Stimulated activated naive CD8-positive, alpha-beta T cell treated with anti-CD3 and anti-CD28 coated beads, Interleukin-15, Interleukin-2, amounts not matched to agents 100 ng/mL and 50 ng/mL, for 24 hours (primary cell): ENCODE measurements around the gene LGR4.
"Not testable (repeated sequence)": the region's sequence is repeated elsewhere in the genome, so short reads cannot be mapped to it uniquely, and the experiment has no call there.

ENCODE experiments used
- H3K27ac Mint-ChIP-seq: one replicate; pipeline ENCODE4 v1.8.0; 2021; ENCODE audit warnings: mild to moderate bottlenecking, mixed read lengths
- H3K27me3 Mint-ChIP-seq: one replicate; pipeline ENCODE4 v1.8.0; 2021; ENCODE audit warnings: mixed read lengths
- H3K36me3 Mint-ChIP-seq: one replicate; pipeline ENCODE4 v1.8.0; 2021; ENCODE audit warnings: low read depth, mixed read lengths
- H3K4me1 Mint-ChIP-seq: one replicate; pipeline ENCODE4 v1.8.0; 2021; ENCODE audit warnings: low read depth, mixed read lengths
- H3K4me3 Mint-ChIP-seq: one replicate; pipeline ENCODE4 v1.8.0; 2021; ENCODE audit warnings: mild to moderate bottlenecking, mixed read lengths
- H3K9me3 Mint-ChIP-seq: one replicate; pipeline ENCODE4 v1.8.0; 2021; ENCODE audit warnings: mixed read lengths

LGR4 gene

DNA sequence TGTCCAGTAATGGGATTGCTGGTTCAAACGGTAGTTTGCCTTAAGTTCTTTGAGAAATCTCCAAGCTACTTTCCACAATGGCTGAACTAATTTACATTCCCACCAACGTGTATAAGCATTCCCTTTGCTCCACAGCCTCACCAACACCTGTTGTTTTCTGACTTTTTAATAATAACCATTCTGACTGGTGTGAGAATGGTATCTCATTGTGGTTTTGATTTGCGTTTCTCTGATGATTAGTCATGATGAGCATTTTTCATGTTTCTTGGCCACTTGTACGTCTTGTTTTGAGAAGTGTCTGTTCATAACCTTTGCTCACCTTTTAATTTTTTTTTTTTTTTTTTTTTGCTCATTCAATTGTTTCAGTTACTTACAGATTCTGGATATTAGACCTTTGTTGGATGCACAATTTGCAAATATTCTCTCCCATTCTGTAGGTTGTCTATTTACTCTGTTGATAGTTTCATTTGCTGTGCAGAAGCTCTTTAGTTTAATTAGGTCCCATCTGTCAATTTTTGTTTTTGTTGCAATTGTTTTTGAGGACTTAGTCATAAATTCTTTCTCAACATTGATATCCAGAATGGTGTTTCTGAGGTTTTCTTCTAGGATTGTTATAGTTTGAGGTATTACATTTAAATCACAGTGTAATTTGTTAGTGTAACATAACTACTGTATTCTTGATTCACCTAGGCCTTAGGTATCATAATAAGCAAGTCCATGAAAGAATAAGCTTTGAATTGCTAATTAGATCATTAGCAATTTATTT lies 142.5 kb downstream of the LGR4 start:
- no peaks in the 10 kb centered on the region for H3K9me3 Mint-ChIP-seq
- no peaks in the 10 kb centered on the region for H3K27me3 Mint-ChIP-seq
- H3K27ac Mint-ChIP-seq = no peak overlapping the region
- peaks cover 4% of the 10 kb centered on the region for H3K36me3 Mint-ChIP-seq
- no peak overlapping the region for H3K4me3 Mint-ChIP-seq
- no peaks in the 10 kb centered on the region for H3K4me1 Mint-ChIP-seq

DNA sequence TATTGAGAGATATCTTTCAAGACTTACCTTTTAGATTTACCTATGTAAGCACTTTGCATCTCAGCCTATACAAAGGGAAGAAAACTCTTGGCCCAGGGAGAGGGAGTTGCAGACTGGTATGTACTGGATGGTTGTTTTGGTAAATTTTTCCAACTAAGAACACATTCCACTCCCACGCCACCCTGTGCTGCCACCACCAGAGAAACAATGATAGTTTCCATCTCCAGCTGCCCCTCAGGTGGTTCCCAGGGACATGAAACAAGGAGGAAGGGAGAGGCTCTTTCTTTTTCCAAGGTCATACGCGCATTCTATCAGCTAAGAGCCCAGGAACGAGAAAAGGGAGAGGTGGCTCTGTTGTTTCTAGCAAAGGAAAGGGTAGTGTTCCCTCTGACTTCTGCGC lies 144.0 kb downstream of the LGR4 start:
- H3K27ac Mint-ChIP-seq = no peak overlapping the region
- no peaks in the 10 kb centered on the region for H3K9me3 Mint-ChIP-seq
- no peaks in the 10 kb centered on the region for H3K4me1 Mint-ChIP-seq
- H3K27me3 Mint-ChIP-seq = no peaks in the 10 kb centered on the region
- peaks cover 4% of the 10 kb centered on the region for H3K36me3 Mint-ChIP-seq
- no peak overlapping the region for H3K4me3 Mint-ChIP-seq

DNA sequence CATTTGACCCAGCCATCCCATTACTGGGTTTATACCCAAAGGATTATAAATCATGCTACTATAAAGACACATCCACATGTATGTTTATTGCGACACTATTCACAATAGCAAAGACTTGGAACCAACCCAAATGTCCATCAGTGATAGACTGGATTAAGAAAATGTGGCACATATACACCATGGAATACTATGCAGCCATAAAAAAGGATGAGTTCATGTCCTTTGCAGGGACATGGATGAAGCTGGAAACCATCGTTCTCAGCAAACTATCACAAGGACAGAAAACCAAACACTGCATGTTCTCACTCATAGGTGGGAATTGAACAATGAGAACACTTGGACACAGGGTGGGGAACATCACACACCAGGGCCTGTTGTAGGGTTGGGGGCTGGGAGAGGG lies 145.5 kb downstream of the LGR4 start:
- H3K27ac Mint-ChIP-seq, H3K4me3 Mint-ChIP-seq, H3K36me3 Mint-ChIP-seq, H3K4me1 Mint-ChIP-seq, H3K9me3 Mint-ChIP-seq, H3K27me3 Mint-ChIP-seq: not testable (repeated sequence)

DNA sequence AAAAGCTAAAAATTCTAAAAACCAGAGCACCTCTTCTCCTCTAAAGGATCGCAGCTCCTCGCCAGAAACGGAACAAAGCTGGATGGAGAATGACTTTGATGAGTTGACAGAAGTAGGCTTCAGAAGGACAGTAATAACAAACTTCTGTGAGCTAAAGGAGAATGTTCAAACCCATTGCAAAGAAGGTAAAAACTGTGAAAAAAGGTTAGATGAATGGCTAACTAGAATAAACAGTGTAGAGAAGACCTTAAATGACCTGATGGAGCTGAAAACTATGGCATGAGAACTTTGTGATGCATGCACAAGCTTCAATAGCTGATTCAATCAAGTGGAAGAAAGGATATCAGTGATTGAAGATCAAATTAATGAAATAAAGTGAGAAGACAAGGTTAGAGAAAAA lies 150.4 kb downstream of the LGR4 start:
- not testable (repeated sequence) for H3K27me3 Mint-ChIP-seq, H3K27ac Mint-ChIP-seq, H3K36me3 Mint-ChIP-seq, H3K9me3 Mint-ChIP-seq, H3K4me3 Mint-ChIP-seq
- peaks cover 14% of the 10 kb centered on the region for H3K4me1 Mint-ChIP-seq

DNA sequence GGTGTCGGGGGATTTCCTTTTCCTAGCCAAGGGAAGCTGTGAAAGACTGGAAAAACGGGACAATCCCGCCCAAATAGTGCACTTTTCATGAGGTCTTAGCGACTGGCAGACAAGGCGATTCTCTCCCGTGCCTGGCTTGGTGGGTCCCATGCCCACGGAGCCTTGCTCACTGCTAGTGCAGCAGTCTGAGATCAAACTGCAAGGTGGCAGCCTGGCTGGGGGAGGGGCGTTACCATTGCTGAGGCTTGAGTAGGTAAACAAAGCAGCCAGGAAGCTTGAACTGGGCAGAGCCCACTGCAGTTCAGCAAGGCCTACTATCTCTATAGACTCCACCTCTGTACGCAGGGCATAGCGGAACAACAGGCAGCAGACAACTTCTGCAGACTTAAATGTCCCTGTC lies 151.2 kb downstream of the LGR4 start:
- not testable (repeated sequence) for H3K9me3 Mint-ChIP-seq, H3K36me3 Mint-ChIP-seq, H3K27ac Mint-ChIP-seq, H3K4me3 Mint-ChIP-seq, H3K27me3 Mint-ChIP-seq
- H3K4me1 Mint-ChIP-seq = peaks cover 14% of the 10 kb centered on the region

DNA sequence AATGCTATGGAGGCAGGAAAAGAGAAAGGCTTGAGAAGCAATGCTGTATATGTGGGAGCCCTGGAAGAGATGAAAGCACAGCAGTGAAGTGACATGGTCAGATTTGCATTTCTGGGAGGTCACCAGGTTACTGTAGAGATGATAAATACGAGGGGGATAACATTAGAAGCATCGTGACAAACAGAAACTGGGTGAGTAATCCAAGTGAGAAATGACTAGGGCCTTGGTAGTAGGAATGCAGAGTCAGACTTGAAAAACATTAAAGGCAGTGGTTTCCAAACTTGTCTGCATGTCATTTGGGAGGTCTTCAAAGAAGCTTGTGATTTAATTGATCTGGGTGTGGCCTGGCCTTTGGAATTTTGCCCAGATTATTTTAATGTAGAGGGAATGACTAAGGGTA lies 153.5 kb downstream of the LGR4 start:
- Mint-ChIP-seq H3K4me3 (no peak overlapping the region), H3K9me3 (no peaks in the 10 kb centered on the region), H3K27me3 (peaks cover 5% of the 10 kb centered on the region), H3K27ac (no peak overlapping the region), H3K36me3 (no peaks in the 10 kb centered on the region), H3K4me1 (peaks cover 14% of the 10 kb centered on the region)

DNA sequence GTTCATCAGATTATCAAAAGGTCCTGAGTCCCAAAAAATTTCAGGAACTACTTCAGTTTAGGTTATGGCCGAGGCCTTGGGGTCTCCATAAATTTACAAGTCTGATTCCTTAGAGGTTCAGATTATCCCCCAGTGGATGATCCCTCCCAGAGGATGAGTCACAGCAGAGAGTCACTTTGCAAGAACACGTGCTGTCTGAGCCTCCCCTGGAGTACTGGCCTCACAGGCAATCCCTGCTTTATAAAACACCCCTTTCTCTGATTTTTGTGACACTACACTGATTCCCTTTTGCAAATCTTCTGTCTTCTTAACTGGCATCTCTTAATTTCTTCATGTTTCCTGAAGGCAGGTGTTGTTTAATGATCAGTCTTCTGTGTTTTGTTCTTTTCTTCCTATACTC lies 154.8 kb downstream of the LGR4 start:
- Mint-ChIP-seq H3K9me3 (no peaks in the 10 kb centered on the region), H3K27ac (no peak overlapping the region), H3K4me3 (no peak overlapping the region), H3K27me3 (peaks cover 9% of the 10 kb centered on the region), H3K4me1 (peaks cover 14% of the 10 kb centered on the region), H3K36me3 (no peaks in the 10 kb centered on the region)
